ENCODE data around the gene SETD5. TPM values are rescaled to one million over a fixed set of nuclear protein-coding genes. Genes with fewer than 3 reads are reported as not detected.
A peak's percentile ranks its signal among the peaks of the same experiment; 100 is the strongest.

SETD5 gene
- polyA plus RNA-seq, 1 donor (not counting 4 experiments of a cell fraction or from before 2014, with no cell fraction given), result 37.8 TPM

DNA sequence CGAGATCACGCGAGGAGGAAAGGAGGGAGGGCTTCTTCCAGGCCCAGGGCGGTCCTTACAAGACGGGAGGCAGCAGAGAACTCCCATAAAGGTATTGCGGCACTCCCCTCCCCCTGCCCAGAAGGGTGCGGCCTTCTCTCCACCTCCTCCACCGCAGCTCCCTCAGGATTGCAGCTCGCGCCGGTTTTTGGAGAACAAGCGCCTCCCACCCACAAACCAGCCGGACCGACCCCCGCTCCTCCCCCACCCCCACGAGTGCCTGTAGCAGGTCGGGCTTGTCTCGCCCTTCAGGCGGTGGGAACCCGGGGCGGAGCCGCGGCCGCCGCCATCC, 1.1 kb upstream of the SETD5 start:
- FAIRE-seq, result peak; percentile 17
- H3K27me3 ChIP-seq (ENCODE audit: control insufficient read depth, extremely low read depth, insufficient read depth, low read length), result no peaks in the 10 kb centered on the region
- no peaks in the 10 kb centered on the region for H3K9me3 ChIP-seq (ENCODE audit: control insufficient read depth, low read depth, low read length)
- peak overlapping the region; percentile 84 for H3K9ac ChIP-seq (ENCODE audit: control insufficient read depth, extremely low read depth, insufficient read depth, low read length)
- peaks cover 84% of the 10 kb centered on the region for H3K79me2 ChIP-seq (ENCODE audit: control insufficient read depth, insufficient read depth, low read length)
- TF ChIP-seq EZH2 (IDR thresholded peaks at IDR 0.05; ENCODE audit: low read length), result no peak
- TF ChIP-seq, protein P1, sequence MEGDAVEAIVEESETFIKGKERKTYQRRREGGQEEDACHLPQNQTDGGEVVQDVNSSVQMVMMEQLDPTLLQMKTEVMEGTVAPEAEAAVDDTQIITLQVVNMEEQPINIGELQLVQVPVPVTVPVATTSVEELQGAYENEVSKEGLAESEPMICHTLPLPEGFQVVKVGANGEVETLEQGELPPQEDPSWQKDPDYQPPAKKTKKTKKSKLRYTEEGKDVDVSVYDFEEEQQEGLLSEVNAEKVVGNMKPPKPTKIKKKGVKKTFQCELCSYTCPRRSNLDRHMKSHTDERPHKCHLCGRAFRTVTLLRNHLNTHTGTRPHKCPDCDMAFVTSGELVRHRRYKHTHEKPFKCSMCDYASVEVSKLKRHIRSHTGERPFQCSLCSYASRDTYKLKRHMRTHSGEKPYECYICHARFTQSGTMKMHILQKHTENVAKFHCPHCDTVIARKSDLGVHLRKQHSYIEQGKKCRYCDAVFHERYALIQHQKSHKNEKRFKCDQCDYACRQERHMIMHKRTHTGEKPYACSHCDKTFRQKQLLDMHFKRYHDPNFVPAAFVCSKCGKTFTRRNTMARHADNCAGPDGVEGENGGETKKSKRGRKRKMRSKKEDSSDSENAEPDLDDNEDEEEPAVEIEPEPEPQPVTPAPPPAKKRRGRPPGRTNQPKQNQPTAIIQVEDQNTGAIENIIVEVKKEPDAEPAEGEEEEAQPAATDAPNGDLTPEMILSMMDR (optimal IDR thresholded peaks at IDR 0.05 in 1 of 3, IDR thresholded peaks at IDR 0.05 in 1 of 3, conservative IDR thresholded peaks at IDR 0.05 in 1 of 3; ENCODE audit: extremely low read depth in 1 of 3, insufficient read depth in 2 of 3, low read length in 3 of 3), result no peak
- peak overlapping the region; percentile 2 for H2AFZ ChIP-seq (ENCODE audit: control insufficient read depth, low read length)
- peak overlapping the region; percentile 72 to 97 (median 76) for H3K4me3 ChIP-seq (ENCODE audit: control insufficient read depth in 2 of 3, extremely low read depth in 1 of 3, insufficient read depth in 2 of 3, low read depth in 1 of 3, low read length in 3 of 3)
- H4K20me1 ChIP-seq (ENCODE audit: control insufficient read depth, extremely low read depth, insufficient read depth, low read length), result peaks cover 20% of the 10 kb centered on the region
- H3K9me1 ChIP-seq (ENCODE audit: control insufficient read depth, extremely low read depth, insufficient read depth, low read length), result no peaks in the 10 kb centered on the region
- peak overlapping the region; percentile 88 for H3K27ac ChIP-seq (ENCODE audit: control insufficient read depth, insufficient read depth, low read length)
- peaks cover 12 to 17% of the 10 kb centered on the region in 2 experiments for H3K36me3 ChIP-seq (ENCODE audit: control insufficient read depth in 2 of 2, extremely low read depth in 1 of 2, insufficient read depth in 2 of 2, low read length in 2 of 2)
- peak; percentile 89 for DNase-seq (ENCODE audit: low read depth, low spot score)
- dilution Hi-C loops (cut with MboI; ENCODE audit: extremely low pct_ligation_motif_present, low sequenced_read_pairs), result no loop called here
- H3K4me2 ChIP-seq (ENCODE audit: control insufficient read depth, extremely low read depth, insufficient read depth, low read depth, low read length), result peak overlapping the region; percentile 84
- H3K4me1 ChIP-seq (ENCODE audit: control insufficient read depth, extremely low read depth, insufficient read depth, low read length), result peaks cover 28% of the 10 kb centered on the region

DNA sequence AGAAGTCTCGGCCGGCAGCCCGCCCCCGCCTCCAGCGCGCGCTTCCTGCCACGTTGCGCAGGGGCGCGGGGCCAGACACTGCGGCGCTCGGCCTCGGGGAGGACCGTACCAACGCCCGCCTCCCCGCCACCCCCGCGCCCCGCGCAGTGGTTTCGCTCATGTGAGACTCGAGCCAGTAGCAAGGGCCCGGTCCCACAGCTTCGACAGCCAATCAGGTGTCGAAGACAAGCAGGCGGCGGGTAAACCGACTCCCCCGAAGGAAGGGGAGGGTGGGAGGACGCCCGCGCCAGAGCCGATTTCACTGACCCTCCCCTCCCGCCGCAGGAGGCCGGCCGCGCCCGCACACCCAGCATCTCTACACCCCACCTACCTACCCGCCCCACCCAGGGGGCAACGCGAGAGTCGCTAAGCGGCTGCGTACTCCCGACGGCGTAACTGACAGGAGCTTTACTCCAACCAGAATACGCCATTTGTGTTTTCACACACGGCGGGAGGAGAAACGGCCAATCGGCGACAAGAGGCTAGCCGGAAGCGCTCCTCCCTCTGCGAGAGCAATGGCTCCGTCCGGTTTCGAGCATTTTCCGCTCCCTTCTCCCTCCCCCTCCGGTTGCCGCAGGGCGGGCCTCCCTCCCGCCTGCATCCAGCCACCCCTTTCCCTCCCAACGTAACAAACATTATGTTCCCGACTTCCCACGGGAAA, 633 bp upstream of the SETD5 start:
- TF ChIP-seq, protein P1 (optimal IDR thresholded peaks at IDR 0.05 in 1 of 3, IDR thresholded peaks at IDR 0.05 in 1 of 3, conservative IDR thresholded peaks at IDR 0.05 in 1 of 3; ENCODE audit: extremely low read depth in 1 of 3, insufficient read depth in 2 of 3, low read length in 3 of 3), result no peak
- no peak for TF ChIP-seq EZH2 (IDR thresholded peaks at IDR 0.05; ENCODE audit: low read length)
- Histone ChIP-seq H3K27me3 (ENCODE audit: control insufficient read depth, extremely low read depth, insufficient read depth, low read length) (no peaks in the 10 kb centered on the region), H3K36me3 (ENCODE audit: control insufficient read depth in 2 of 2, extremely low read depth in 1 of 2, insufficient read depth in 2 of 2, low read length in 2 of 2) (peaks cover 8 to 13% of the 10 kb centered on the region in 2 experiments), H3K4me3 (ENCODE audit: control insufficient read depth in 2 of 3, extremely low read depth in 1 of 3, insufficient read depth in 2 of 3, low read depth in 1 of 3, low read length in 3 of 3) (peak overlapping the region; percentile 72 to 97 (median 76)), H2AFZ (ENCODE audit: control insufficient read depth, low read length) (no peak overlapping the region), H3K9me3 (ENCODE audit: control insufficient read depth, low read depth, low read length) (no peaks in the 10 kb centered on the region), H3K79me2 (ENCODE audit: control insufficient read depth, insufficient read depth, low read length) (peaks cover 84% of the 10 kb centered on the region), H3K9me1 (ENCODE audit: control insufficient read depth, extremely low read depth, insufficient read depth, low read length) (no peaks in the 10 kb centered on the region), H3K4me2 (ENCODE audit: control insufficient read depth, extremely low read depth, insufficient read depth, low read depth, low read length) (no peak overlapping the region), H3K9ac (ENCODE audit: control insufficient read depth, extremely low read depth, insufficient read depth, low read length) (peak overlapping the region; percentile 84), H3K4me1 (ENCODE audit: control insufficient read depth, extremely low read depth, insufficient read depth, low read length) (peaks cover 33% of the 10 kb centered on the region), H3K27ac (ENCODE audit: control insufficient read depth, insufficient read depth, low read length) (peak overlapping the region; percentile 88), H4K20me1 (ENCODE audit: control insufficient read depth, extremely low read depth, insufficient read depth, low read length) (peaks cover 20% of the 10 kb centered on the region)
- FAIRE-seq (peak; percentile 69), DNase-seq (ENCODE audit: low read depth, low spot score) (peak; percentile 89)
- dilution Hi-C loops (cut with MboI; ENCODE audit: extremely low pct_ligation_motif_present, low sequenced_read_pairs), result no loop called here
